Measurements from ENCODE around the gene GRXCR2. TPM values are rescaled to one million over a fixed set of nuclear protein-coding genes. Genes with fewer than 3 reads are reported as not detected.
"Not testable (repeated sequence)": the region's sequence is repeated elsewhere in the genome, so short reads cannot be mapped to it uniquely, and the experiment has no call there.

GRXCR2 gene
- total RNA-seq, 1 experiment from 2014 or later: not detected

DNA sequence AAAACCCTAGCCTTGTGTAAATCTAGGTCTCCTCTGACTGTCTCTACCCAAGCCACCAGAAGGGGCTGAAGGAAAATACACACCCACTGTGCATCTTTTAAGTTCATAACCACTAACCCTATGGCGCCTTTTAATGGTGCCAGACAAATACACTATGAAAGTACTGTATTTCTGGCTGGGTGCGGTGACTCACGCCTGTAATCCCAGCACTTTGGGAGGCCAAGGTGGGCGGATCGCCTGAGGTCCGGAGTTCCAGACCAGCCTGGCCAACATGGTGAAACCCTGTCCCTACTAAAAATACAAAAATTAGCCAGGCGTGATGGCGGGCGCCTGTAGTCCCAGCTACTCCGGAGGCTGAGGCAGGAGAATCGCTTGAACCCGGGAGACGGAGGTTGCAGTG is 36.6 kb downstream of the GRXCR2 start:
- DNase-seq (ENCODE audit: low spot score): not testable (repeated sequence)

DNA sequence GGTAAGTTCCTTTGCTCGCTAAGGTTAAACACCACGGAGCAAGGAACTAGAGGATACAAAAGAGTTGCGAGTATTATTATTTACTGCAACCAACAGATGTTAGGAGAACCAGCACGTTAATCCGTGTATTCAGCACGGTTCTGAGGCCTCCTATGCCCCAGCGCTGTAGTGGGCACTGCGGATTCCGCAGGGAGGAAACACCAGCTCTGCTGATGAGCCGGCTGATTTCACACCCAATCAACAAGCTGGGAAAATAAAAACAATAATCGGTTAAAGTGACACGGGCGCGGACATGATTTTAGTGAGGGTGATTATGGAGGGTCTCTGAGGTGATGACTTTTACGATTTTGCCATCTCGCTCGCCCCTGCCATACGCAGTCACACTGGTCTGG is 37.0 kb downstream of the GRXCR2 start:
- no peak for DNase-seq (ENCODE audit: low spot score)

DNA sequence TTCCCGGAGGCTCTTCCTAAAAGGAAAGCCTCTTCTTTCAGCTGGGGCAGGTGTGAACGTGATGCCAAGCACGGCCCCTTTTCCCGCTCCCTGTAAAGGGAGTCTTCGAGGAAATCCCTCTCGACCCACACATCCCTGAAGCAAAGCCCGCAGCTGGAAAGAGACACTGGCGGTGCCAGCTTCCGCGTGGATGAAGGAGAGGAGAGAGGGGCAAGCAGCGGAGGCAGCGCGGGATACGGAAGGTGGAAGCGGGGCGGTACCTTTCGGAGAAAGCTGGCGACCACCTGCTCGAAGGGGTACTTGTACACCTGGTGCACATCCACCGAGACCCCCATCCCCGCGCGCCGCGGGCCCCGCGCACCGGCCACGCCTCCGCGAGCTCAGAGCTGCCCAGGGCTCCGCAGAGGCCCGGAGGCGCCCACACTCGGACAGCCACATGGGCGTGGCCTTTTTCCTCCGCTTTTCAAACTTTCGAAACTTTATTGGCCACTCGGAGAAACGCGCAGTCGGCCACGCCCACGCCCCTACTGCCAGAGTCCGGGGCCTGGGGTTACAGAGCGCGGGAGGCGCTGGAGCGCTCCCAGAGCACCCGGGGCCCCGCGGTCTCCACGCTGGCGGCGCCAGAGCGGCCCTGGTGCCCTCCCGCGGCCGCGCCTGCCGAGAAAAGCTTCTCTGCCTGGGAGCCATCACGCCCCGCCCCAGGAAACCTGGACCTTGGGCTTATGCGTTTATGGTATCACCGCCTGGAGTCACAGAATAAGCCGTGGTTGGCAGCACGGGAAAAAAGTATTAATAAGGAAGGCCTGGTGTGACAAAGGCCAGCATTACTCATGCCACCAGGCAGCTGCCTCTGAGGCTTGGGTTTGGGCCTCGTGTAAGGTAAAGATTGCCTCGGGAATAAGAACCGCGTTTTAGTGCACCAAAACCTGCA is 37.6 kb downstream of the GRXCR2 start, which contains the start of gene PRELID2:
TSS of gene PRELID2 (minus strand) at position 426 of the 931 bp plus-strand sequence. CDS start at position 335, 91 bp downstream.
- DNase-seq (ENCODE audit: low spot score): peak; percentile 91

DNA sequence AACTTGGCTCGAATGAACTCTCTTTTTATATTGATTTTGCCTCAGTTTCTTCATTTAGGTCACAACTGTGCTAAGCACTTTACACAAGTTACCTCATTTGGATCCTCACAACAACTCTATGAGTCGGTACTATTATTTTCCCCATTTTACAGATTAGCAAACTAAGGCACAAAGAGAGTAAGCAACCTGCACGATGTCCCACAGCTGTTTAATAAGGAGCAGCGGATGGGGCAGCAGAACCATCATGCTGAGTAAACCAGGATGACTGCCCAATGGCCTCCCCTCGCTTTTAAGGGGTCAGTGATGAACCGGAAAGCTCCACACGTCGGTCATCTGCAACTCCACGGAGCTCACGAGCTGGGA is 38.3 kb downstream of the GRXCR2 start:
- DNase-seq (ENCODE audit: low spot score): no peak

DNA sequence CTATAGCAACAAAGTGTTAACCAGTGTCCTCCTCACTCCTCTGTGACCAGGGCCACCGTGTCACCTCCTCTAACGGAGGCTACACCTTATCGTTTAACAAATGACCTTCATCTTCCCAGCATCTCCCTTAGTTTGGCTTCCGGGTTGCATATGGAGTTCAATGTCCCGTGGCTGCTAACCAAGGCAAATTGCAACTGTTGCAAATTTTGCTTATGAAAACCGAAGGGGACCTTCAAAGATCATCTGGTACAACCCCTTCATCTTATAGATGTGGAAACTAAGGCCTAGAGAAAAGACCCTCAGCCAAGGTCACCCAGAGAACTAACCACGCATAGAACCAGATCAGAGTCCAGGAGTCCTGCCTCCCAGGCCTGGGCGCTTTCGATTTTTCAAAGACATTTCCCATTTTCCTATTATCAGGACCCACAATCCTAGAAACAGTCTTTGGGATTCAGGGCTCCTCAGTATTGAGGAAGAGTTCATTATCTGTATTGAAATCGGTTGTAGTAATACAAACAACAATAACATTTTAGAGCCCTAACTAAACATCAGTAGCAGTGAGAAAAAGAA is 39.1 kb downstream of the GRXCR2 start:
- DNase-seq (ENCODE audit: low spot score): no peak

DNA sequence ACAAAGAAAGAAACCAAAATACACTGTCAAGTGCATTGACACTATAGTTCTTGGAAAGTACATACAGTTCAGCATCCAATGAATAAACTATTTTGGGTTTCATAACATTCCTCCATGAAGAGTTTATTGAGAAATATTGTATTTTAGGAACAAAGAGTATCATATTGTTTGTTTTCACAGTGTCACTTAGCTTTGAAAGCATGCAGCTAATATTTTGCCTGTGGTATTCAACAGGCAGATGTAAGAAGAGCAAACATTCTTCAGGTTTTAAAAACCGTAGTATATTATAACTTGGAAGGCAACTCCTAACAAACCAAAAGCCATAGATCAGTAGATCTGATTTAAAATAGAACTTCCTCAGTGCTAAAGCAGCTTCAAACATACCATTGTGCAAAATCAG is 42.2 kb downstream of the GRXCR2 start:
- no peak for DNase-seq (ENCODE audit: low spot score)

DNA sequence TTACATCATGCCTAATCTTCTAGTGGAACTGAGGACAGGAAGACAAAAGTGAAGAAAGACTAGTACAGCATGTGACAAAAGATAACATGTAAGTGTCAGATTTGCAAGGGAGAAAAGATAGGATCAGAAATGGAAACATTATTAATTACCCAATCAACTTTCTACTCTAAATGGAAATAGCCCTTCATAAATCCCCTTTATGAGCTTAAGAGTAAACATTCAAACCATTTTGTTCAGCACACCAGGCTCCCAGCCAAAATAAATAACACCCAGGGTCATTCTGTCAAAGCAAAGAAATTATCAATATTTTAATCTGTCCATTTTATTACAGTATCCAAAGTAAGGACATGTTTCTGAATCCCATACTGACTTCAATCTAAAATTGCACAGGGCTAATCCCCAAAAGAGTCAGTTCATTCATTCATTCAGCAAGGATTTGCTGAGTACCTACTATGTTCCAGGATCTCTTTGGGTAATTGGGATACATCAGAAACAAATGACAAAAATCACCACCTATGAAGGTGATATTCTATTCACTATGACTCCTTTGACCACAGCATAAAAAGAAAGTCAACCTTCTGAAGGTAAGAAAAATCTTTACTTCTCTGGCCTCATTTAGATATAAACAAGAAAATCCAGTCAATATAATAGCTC is 43.0 kb downstream of the GRXCR2 start:
- DNase-seq (ENCODE audit: low spot score): no peak

DNA sequence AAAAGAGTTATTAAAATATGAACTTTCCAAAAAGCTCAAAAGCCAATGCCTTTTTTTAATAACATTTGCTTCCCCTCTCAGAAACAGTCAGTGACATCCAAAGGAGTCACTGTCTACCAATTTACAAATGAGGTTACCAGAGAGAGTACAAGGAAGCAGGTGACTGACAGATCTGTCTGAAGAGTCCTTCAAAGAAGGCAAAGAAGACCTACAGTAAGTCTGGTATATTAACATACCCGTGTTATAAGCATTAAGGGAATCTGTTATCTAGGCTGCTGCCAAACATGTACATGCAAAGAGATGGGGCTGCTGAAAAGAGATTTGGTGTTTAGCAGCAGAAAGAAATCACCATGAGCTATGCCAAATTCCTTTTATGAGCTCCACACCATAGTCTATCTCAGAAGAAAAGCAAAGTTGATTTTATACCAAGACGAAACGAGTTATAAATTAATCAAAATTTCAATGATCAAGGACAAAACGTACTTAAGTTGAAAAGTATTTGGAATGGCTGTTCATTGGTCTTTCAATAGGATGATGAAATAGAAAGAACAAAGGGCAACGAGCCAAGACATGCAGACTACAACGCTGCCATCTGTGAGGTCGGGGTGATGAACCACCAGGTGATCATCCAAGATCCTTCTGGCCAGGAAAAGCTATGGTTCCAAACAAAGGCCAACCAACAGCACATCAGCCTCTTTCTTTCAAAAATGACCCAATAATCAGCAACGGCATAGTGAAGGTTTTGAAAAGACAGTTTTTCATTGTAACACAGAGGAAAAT is 45.7 kb downstream of the GRXCR2 start:
- DNase-seq (ENCODE audit: low spot score): no peak

DNA sequence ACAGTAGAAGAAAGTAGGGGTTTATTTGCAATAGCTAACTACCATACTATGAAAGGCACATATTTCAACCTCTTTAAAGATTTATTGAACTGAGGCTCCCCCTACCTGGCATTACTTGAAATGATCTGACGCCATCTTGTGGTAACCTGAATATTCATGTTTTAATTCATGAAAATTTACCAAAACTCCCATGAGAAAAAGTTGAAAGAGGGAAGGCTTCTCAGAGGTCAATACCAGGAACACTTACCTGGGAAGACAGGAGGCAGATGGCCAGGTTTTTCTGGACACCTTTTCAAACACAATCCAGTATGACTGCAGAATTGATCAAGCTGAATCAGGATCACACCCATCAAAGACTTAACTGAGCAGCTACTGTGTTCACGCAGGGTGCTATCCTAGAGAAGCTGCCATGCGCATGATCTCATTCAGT is 47.0 kb downstream of the GRXCR2 start:
- peak; percentile 52 for DNase-seq (ENCODE audit: low spot score)

DNA sequence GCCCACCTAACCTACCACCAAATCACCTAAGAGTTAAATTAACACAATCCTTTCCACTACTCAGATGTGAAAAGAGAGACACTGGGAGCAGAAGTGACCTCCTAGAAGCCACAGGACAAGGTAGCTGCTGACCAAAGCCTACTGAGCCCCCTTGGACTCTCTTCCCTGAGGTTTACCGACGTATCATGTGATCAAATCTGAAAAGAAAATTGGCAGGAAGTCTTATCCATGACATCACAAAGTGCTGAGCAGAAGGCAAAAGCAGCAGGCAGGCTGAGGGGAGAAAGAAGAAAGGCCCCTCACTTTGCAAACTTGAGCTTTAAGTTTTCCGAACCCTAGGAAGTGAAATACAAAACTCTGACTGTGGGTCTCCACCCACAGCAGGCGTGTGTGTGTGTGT is 48.8 kb downstream of the GRXCR2 start:
- DNase-seq (ENCODE audit: low spot score): no peak

DNA sequence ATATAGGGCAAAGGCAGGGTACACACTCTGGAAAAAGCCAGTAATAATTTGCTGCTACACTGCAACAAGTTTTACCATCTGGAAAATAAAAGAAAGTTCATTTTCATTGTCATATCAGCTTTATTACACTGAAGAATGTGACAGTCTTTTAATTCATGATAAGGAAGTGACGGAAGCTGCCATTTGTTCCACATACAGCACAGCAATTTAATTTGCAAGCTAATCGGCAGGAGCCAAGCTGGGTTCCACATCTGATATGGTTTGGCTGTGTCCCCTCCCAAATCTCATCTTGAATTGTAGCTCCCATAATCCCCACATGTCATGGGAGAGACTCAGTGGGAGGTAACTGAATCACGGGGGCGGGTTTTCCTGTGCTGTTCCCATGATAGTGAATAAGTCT is 54.2 kb downstream of the GRXCR2 start:
- no peak for DNase-seq (ENCODE audit: low spot score)

DNA sequence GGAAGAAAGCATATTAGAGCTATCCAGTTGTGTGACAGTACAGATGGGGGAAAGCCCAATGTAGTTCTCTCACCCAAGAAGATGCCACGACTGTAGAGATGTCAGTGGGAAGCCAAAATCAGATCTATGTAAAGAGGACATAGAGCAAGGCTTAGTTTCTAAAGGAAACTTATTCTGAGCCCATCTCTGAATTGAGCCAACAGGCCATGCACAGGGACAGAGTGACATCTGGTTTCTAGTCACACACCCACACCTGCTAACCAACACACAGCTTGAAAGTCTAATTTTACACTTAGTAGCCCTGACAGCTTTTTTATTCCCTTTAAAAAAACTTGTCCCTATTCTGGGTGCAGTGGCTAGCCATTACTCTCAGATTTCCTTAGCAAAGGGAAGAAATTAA is 59.9 kb downstream of the GRXCR2 start:
- DNase-seq (ENCODE audit: low spot score): no peak

DNA sequence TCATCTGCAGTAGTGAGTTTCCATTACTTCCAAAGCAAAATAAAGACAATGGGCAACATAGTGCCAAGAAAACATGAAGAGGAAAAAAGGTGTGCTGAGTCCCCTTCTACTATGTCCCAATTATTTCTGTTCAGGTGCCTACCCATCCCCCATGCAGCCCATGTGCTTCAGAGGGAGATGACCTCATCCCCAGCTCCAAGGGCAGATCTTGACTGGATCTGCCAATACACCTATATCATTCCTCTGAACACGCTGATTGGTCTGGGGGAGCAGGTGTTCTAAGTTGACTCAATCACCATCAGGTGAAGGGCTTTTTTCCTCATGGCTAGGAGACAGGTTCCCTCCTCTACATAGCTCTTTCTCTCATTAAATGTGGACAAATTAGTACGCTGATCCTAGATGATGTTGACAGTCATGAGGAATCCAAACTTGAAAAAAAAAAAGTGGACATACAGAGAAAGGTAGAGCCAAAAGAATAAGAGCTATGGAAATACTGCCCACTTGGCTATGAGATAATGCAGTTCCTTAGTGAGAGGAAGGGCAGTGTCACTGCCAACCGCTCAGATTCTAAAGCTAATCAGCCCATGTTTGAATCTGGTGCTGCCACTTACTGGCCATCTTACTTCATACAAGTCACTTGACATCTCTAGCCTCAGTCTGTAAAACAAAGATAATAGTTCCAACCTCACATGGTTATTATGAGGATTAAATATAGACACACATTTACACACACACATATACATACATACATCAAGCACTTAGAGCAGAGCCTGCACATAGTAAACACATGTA is 60.8 kb downstream of the GRXCR2 start:
- peak; percentile 55 for DNase-seq (ENCODE audit: low spot score)

Other genes with a start within 250 kb of the GRXCR2 start
- 26.3 and 28.1 TPM in 2 replicates for gene PRELID2, start 37.7 kb downstream of the GRXCR2 start, total RNA-seq (2014; rRNA removed; shearing (Covaris generic))
- 5.9 TPM in 2 replicates for gene SH3RF2, start 63.6 kb upstream of the GRXCR2 start, total RNA-seq (2014; rRNA removed; shearing (Covaris generic))
- not detected in 2 replicates for gene PLAC8L1, start 232.6 kb upstream of the GRXCR2 start, total RNA-seq (2014; rRNA removed; shearing (Covaris generic))

Measured in A172 (cell line).